ENCODE results near the gene TRIM54. TPM values are rescaled to one million over a fixed set of nuclear protein-coding genes. Genes with fewer than 3 reads are reported as not detected.

The TRIM54 gene
- total RNA-seq, 1 experiment from 2014 or later: 3.3 TPM

DNA sequence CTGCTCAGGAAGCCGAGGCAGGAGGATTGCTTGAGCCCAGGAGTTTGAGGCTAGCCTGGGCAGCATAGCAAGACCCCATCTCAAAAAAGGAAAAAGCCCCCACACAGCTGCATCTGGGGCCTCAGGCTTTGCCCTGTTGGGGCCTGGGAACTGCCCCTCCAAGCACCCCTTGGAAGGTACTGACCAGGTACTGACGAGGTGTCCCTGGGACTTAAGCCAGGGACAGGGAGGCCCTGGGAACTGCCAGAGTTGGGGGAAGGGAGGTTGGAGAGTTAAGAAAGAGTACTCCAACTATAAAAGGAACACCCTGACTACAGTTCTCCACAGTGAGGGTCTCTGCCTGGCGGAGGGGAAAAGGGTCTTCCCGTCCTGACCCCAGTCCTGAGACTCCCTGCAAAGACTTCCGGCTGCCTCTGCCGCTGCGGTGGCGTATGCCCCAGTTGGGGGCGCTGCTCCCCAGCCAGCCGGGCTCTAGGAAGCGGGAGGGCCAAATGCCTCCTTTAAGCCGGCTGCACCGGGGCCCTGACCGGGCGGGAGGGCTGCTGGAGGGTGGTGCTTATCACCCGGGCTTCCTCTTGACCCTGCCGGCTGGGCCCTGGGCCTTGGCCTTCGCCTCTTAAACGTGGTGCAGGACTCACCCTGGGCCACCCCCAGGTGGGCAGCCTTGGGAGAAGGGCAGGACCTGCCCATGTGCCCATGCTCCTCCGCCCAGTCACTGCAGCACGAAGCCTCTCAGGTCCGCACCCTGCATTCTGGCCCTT, 32.2 kb upstream of the TRIM54 start (continued):
- TF ChIP-seq, protein P1, sequence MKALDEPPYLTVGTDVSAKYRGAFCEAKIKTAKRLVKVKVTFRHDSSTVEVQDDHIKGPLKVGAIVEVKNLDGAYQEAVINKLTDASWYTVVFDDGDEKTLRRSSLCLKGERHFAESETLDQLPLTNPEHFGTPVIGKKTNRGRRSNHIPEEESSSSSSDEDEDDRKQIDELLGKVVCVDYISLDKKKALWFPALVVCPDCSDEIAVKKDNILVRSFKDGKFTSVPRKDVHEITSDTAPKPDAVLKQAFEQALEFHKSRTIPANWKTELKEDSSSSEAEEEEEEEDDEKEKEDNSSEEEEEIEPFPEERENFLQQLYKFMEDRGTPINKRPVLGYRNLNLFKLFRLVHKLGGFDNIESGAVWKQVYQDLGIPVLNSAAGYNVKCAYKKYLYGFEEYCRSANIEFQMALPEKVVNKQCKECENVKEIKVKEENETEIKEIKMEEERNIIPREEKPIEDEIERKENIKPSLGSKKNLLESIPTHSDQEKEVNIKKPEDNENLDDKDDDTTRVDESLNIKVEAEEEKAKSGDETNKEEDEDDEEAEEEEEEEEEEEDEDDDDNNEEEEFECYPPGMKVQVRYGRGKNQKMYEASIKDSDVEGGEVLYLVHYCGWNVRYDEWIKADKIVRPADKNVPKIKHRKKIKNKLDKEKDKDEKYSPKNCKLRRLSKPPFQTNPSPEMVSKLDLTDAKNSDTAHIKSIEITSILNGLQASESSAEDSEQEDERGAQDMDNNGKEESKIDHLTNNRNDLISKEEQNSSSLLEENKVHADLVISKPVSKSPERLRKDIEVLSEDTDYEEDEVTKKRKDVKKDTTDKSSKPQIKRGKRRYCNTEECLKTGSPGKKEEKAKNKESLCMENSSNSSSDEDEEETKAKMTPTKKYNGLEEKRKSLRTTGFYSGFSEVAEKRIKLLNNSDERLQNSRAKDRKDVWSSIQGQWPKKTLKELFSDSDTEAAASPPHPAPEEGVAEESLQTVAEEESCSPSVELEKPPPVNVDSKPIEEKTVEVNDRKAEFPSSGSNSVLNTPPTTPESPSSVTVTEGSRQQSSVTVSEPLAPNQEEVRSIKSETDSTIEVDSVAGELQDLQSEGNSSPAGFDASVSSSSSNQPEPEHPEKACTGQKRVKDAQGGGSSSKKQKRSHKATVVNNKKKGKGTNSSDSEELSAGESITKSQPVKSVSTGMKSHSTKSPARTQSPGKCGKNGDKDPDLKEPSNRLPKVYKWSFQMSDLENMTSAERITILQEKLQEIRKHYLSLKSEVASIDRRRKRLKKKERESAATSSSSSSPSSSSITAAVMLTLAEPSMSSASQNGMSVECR (CRISPR knock-in tag; IDR thresholded peaks at IDR 0.05; ENCODE audit: borderline replicate concordance): no peak
- TF ChIP-seq ZNF671 (CRISPR knock-in tag; IDR thresholded peaks at IDR 0.05) (no peak), E2F1 (CRISPR knock-in tag; IDR thresholded peaks at IDR 0.05) (no peak), TEAD4 (CRISPR knock-in tag; IDR thresholded peaks at IDR 0.05) (no peak), PREB (CRISPR knock-in tag; IDR thresholded peaks at IDR 0.05; ENCODE audit: borderline replicate concordance) (no peak), ZBTB21 (CRISPR knock-in tag; IDR thresholded peaks at IDR 0.05; ENCODE audit: borderline replicate concordance) (no peak), HMGA2 (CRISPR knock-in tag; IDR thresholded peaks at IDR 0.05) (no peak), ERG (CRISPR knock-in tag; IDR thresholded peaks at IDR 0.05) (no peak), ZBTB43 (CRISPR knock-in tag; IDR thresholded peaks at IDR 0.05) (no peak), JUN (CRISPR knock-in tag; IDR thresholded peaks at IDR 0.05) (no peak), RELA (CRISPR knock-in tag; IDR thresholded peaks at IDR 0.05; ENCODE audit: borderline replicate concordance) (no peak), CDX4 (CRISPR knock-in tag; IDR thresholded peaks at IDR 0.05; ENCODE audit: borderline replicate concordance) (no peak), CREB1 (CRISPR knock-in tag; IDR thresholded peaks at IDR 0.05) (no peak), ZNF232 (CRISPR knock-in tag; IDR thresholded peaks at IDR 0.05) (no peak), TCF7 (CRISPR knock-in tag; IDR thresholded peaks at IDR 0.05; ENCODE audit: low read depth) (no peak)
- TF ChIP-seq, protein P2, sequence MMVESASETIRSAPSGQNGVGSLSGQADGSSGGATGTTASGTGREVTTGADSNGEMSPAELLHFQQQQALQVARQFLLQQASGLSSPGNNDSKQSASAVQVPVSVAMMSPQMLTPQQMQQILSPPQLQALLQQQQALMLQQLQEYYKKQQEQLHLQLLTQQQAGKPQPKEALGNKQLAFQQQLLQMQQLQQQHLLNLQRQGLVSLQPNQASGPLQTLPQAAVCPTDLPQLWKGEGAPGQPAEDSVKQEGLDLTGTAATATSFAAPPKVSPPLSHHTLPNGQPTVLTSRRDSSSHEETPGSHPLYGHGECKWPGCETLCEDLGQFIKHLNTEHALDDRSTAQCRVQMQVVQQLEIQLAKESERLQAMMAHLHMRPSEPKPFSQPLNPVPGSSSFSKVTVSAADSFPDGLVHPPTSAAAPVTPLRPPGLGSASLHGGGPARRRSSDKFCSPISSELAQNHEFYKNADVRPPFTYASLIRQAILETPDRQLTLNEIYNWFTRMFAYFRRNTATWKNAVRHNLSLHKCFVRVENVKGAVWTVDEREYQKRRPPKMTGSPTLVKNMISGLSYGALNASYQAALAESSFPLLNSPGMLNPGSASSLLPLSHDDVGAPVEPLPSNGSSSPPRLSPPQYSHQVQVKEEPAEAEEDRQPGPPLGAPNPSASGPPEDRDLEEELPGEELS (CRISPR knock-in tag; IDR thresholded peaks at IDR 0.05): no peak
- TF ChIP-seq, protein P3, sequence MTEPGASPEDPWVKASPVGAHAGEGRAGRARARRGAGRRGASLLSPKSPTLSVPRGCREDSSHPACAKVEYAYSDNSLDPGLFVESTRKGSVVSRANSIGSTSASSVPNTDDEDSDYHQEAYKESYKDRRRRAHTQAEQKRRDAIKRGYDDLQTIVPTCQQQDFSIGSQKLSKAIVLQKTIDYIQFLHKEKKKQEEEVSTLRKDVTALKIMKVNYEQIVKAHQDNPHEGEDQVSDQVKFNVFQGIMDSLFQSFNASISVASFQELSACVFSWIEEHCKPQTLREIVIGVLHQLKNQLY (CRISPR knock-in tag; IDR thresholded peaks at IDR 0.05): no peak
- TF ChIP-seq, protein P4, sequence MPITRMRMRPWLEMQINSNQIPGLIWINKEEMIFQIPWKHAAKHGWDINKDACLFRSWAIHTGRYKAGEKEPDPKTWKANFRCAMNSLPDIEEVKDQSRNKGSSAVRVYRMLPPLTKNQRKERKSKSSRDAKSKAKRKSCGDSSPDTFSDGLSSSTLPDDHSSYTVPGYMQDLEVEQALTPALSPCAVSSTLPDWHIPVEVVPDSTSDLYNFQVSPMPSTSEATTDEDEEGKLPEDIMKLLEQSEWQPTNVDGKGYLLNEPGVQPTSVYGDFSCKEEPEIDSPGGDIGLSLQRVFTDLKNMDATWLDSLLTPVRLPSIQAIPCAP (CRISPR knock-in tag; IDR thresholded peaks at IDR 0.05): no peak
- TF ChIP-seq, protein P5, sequence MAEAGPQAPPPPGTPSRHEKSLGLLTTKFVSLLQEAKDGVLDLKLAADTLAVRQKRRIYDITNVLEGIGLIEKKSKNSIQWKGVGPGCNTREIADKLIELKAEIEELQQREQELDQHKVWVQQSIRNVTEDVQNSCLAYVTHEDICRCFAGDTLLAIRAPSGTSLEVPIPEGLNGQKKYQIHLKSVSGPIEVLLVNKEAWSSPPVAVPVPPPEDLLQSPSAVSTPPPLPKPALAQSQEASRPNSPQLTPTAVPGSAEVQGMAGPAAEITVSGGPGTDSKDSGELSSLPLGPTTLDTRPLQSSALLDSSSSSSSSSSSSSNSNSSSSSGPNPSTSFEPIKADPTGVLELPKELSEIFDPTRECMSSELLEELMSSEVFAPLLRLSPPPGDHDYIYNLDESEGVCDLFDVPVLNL (CRISPR knock-in tag; IDR thresholded peaks at IDR 0.05; ENCODE audit: borderline replicate concordance, low read depth): no peak
